Uterus (tissue), 2 donors: ENCODE results near the gene KLK12.

Experiments
- CTCF ChIP-seq, 4 experiments: fragments of 200-600 bp in 2 of 4; fragments of 450-650 bp in 2 of 4; sonication (generic) in 2 of 4; IDR thresholded peaks; one replicate each; pipeline ENCODE4 v1.5.1; 2016 to 2019; ENCODE audit warnings: antibody characterized with exemption in 4 of 4, mild to moderate bottlenecking in 2 of 4, moderate library complexity in 1 of 4
- POLR2A ChIP-seq, 2 donors: fragments of 450-650 bp; IDR thresholded peaks; one replicate each; pipeline ENCODE4 v1.6.1; 2016; ENCODE audit warnings: antibody characterized with exemption in 2 of 2, mild to moderate bottlenecking in 1 of 2, moderate library complexity in 1 of 2

DNA sequence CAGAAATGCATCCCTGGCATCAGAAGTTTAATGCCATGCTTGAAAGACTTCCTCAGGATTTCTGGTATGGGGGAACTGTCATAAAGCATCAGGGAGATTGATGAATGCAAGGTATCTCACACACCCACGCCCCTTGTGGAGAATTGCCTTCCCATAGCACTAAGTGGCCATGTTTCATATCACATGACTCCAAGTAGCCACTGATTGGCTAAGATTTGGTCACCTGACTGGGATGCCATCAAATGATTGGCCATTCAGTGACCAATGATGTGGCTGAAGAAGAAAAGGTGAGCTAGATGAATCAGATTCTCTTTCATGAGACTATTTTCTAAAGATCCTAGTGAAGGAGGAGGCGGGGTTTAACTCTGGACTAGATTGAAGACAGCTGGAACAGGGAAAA is 40.7 kb downstream of the KLK12 start:
- TF ChIP-seq CTCF (IDR thresholded peaks at IDR 0.05) (no peak), POLR2A (IDR thresholded peaks at IDR 0.05) (no peak)
